ENCODE measurements around the gene SH2B2.
A peak's percentile ranks its signal among the peaks of the same experiment; 100 is the strongest.
"Not testable (repeated sequence)": the region's sequence is repeated elsewhere in the genome, so short reads cannot be mapped to it uniquely, and the experiment has no call there.

Gene SH2B2

DNA sequence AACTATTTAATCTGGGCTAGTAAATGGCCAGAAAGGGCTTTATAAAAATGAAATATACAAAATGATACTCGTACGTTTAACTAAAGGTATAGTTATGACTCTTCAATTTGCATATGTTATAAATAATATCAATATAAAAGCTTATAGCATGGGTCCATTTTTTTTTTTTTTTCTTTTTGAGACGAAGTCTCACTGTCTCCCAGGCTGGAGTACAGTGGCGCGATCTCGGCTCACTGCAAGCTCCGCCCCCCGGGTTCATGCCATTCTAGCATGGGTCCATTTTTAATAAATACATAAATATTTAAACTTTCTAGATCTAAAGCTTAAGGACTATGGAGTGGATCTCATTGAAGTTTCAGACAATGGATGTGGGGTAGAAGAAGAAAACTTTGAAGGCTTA lies 50.3 kb downstream of the SH2B2 start:
- not testable (repeated sequence) for H3K4me3 ChIP-seq (ENCODE audit: low read length); DNase-seq (ENCODE audit: low read depth)

- DNase-seq (ENCODE audit: low read depth); H3K4me3 ChIP-seq (ENCODE audit: low read length): not testable (repeated sequence)
These were observed 50.8 kb downstream of the SH2B2 start for GRCh38 chr7:102337420-102337819.

- not testable (repeated sequence) for DNase-seq (ENCODE audit: low read depth); H3K4me3 ChIP-seq (ENCODE audit: low read length)
These were observed 54.1 kb downstream of the SH2B2 start for GRCh38 chr7:102340599-102341368.

- not testable (repeated sequence) for H3K4me3 ChIP-seq (ENCODE audit: low read length); DNase-seq (ENCODE audit: low read depth)
These were observed 60.3 kb downstream of the SH2B2 start for GRCh38 chr7:102346983-102347382.

DNA sequence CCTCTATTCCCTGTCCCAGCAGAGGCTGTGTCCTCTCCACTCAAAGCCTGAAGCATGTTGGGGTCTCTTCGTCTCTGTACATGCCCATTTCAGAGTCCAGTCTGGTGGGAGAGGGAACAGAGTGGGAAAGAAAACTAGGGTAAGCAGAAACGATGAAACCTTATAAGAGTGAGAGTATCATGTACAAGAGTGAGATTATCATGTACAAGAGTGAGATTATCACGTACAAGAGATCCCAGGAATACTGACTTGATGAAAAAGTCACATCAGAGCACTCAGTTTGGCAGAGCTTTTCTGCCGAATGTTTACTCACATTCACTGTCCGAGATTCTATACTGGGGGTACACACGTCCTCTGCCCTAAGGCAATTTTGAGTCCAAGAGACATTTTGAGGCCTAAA lies 69.7 kb downstream of the SH2B2 start, which contains the start of gene SPDYE6:
SPDYE6 (minus strand) TSS at position 101 of the 400 bp plus-strand sequence. CDS start 421 bp downstream, outside the sequence.
- not testable (repeated sequence) for DNase-seq (ENCODE audit: low read depth); H3K4me3 ChIP-seq (ENCODE audit: low read length)

DNA sequence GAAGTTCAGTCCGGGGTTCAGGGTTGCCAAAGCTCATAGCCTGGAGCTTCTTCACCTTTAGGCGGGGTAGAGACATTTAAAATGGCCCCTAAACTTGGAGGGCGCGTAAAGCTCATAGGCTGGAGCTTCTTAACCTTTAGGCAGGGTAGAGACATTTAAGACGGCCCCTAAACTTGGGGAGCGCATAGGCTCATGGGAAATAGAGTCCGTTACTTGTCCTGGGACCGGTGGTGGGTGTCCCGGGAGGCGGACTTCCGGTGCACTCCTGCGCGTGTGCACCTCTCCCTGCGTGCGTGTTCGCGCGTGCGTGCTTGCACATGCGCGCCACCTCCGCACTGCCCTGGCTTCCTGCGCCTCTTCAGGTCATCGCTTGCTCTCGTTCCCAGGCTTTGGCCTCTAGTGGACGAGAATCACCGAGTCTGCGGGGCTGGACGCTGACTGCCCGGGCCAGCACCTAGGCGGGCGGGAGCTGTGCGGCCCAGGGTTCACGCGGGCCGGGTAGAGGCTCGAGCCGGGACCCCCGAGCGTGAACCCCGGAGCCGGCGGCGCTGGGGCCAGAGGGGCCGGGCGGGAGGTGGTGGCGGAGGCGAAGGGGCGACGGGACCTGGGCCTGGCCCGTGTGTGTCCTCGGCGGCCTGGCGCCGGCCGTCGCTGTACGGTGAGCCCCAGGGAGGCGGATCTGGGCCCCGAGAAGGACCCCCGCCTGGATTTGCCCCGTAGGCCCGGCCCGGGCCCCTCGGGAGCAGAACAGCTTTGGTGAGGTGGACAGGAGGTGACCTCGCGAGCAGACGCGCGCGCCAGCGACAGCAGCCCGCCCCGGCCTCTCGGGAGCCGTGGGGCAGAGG lies 77.1 kb downstream of the SH2B2 start:
- peak; percentile 3 for TF ChIP-seq CTCF (conservative IDR thresholded peaks at IDR 0.05; ENCODE audit: low read depth, low read length)
- peak overlapping the region; percentile 60 for H3K4me3 ChIP-seq (ENCODE audit: low read length)
- DNase-seq (ENCODE audit: low read depth) = peak; percentile 96

DNA sequence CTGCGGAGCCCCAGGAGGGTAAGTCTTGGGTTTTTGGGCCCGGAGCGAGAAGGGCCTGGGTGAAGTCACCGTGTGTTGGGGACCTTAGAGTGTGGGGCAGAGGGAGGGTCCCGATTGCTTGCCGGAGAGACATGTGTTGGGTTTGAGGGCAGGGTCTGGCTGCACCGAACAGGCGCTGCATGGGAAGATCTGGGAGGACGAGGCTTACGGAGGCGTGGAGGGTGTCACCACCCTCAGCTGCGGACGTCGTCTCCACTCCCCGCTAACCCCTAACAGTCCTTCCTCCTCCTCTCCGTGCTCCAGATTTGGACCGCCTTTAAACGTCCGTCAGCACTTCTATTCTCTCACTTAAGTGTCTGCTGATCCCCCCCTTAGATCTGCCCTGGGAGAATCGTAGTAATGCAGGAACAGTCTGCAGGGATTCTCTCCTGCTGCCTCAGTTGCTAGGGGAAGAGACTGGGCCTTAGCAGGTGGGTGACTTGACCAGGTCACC lies 77.8 kb downstream of the SH2B2 start:
- not testable (repeated sequence) for DNase-seq (ENCODE audit: low read depth)
- peak overlapping the region; percentile 60 for H3K4me3 ChIP-seq (ENCODE audit: low read length)

DNA sequence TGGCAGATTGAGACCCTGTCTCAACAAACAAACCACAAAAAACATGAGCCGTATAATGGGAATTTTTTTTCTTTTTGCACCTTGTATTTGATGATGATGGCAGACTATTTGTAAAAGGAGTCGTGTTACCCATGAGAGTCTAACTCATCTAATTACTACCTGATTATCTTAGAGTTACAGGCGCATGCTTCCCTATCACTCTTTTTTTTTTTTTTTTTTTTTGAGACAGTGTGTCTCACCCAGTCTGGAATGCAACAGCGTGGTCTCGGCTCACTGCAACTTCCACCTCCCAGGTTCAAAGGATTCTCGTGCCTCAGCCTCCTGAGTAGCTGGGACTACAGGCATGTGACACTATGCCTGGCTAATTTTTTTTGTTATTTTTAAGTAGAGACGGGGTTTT lies 78.7 kb downstream of the SH2B2 start:
- DNase-seq (ENCODE audit: low read depth); H3K4me3 ChIP-seq (ENCODE audit: low read length): not testable (repeated sequence)

GRCh38 chr7:102370038-102370437 lies 83.4 kb downstream of the SH2B2 start:
- H3K4me3 ChIP-seq (ENCODE audit: low read length); DNase-seq (ENCODE audit: low read depth): not testable (repeated sequence)

Measured in retinal pigment epithelial cell (primary cell).